K562 (cell line): Measurements from ENCODE around the gene CPLX3. TPM values are rescaled to one million over a fixed set of nuclear protein-coding genes. Genes with fewer than 3 reads are reported as not detected.

Experiments used
- ATF1 ChIP-seq, 2 experiments: fragments of 450-650 bp in 1 of 2; IDR thresholded peaks; 2 replicates each; pipeline ENCODE4 v1.6.1; 2016; ENCODE audit warnings: missing compliant biosample characterization in 1 of 2, missing genetic modification characterization in 1 of 2
- CBX5 ChIP-seq: IDR thresholded peaks from 2 replicates; pipeline ENCODE4 v1.6.1; 2014; ENCODE audit warnings: low read depth, borderline replicate concordance
- CHCHD3 ChIP-seq: fragments of 250-450 bp; sonication (Bioruptor Pico); IDR thresholded peaks from 2 replicates; pipeline ENCODE4 v2.1.2; 2022; ENCODE audit warnings: mild to moderate bottlenecking
- HCFC1 ChIP-seq: IDR thresholded peaks from 2 replicates; pipeline ENCODE4 v1.6.1; 2012; ENCODE audit warnings: low read depth, low read length, improper control_type of control experiment
- HMG20A ChIP-seq: fragments of 450-650 bp; formaldehyde crosslinking; conservative IDR thresholded peaks from 2 replicates; pipeline ENCODE4 v1.4.0; 2020; ENCODE audit warnings: mild to moderate bottlenecking, mixed read lengths
- HNRNPL ChIP-seq: fragments of 200-400 bp; formaldehyde crosslinking; IDR thresholded peaks from 2 replicates; pipeline ENCODE4 v1.6.1; 2017; ENCODE audit warnings: low read depth, mild to moderate bottlenecking, low read length
- KHSRP ChIP-seq: fragments of 450-650 bp; IDR thresholded peaks from 2 replicates; pipeline ENCODE4 v1.6.1; 2017
- KLF16 ChIP-seq: IDR thresholded peaks from 2 replicates; pipeline ENCODE4 v1.6.1; 2016; ENCODE audit warnings: antibody characterized with exemption
- NFE2L1 ChIP-seq: fragments of 450-650 bp; IDR thresholded peaks from 2 replicates; pipeline ENCODE4 v1.6.1; 2016; ENCODE audit warnings: missing genetic modification characterization, low read depth, mild to moderate bottlenecking, missing compliant biosample characterization, moderate library complexity, borderline replicate concordance
- PHF8 ChIP-seq: fragments of 200-600 bp; sonication (generic); IDR thresholded peaks from 2 replicates; pipeline ENCODE4 v1.6.1; 2012; ENCODE audit warnings: mixed run types, mild to moderate bottlenecking, inconsistent platforms, low read length, moderate library complexity, borderline replicate concordance
- SMARCA5 ChIP-seq: fragments of 450-650 bp; IDR thresholded peaks from 2 replicates; pipeline ENCODE4 v1.6.1; 2016
- SMARCC2 ChIP-seq: fragments of 450-650 bp; IDR thresholded peaks from 2 replicates; pipeline ENCODE4 v1.6.1; 2017; ENCODE audit warnings: antibody characterized with exemption, moderate library complexity, mild to moderate bottlenecking, low read depth
- SRSF1 ChIP-seq: fragments of 200-400 bp; formaldehyde crosslinking; IDR thresholded peaks from 2 replicates; pipeline ENCODE4 v1.6.1; 2017; ENCODE audit warnings: mild to moderate bottlenecking, low read depth, low read length, moderate library complexity
- TCF7 ChIP-seq: sonication (generic); IDR thresholded peaks from 2 replicates; pipeline ENCODE4 v1.6.1; 2016; ENCODE audit warnings: antibody characterized with exemption, borderline replicate concordance
- WHSC1 ChIP-seq: IDR thresholded peaks from one replicate; pipeline ENCODE4 v1.6.1; 2012; ENCODE audit warnings: low read length, control low read depth, inconsistent platforms
- XRCC3 ChIP-seq: fragments of 450-650 bp; IDR thresholded peaks from 2 replicates; pipeline ENCODE4 v1.6.1; 2017; ENCODE audit warnings: mild to moderate bottlenecking, moderate library complexity
- ZNF12 ChIP-seq: sonication (generic); formaldehyde crosslinking; IDR thresholded peaks from 2 replicates; pipeline ENCODE4 v1.4.0; 2020; ENCODE audit warnings: mild to moderate bottlenecking, missing genetic modification reagents
- ZNF232 ChIP-seq: sonication (generic); formaldehyde crosslinking; IDR thresholded peaks from 2 replicates; pipeline ENCODE4 v1.8.0; 2022; ENCODE audit warnings: mild to moderate bottlenecking, missing genetic modification reagents
- ZNF347 ChIP-seq: fragments of 450-650 bp; formaldehyde crosslinking; IDR thresholded peaks from 2 replicates; pipeline ENCODE4 v1.4.0; 2020; ENCODE audit warnings: low read depth, mild to moderate bottlenecking, moderate library complexity
- ZNF561 ChIP-seq: fragments of 450-650 bp; formaldehyde crosslinking; conservative IDR thresholded peaks from 2 replicates; pipeline ENCODE4 v1.4.0; 2020; ENCODE audit warnings: mild to moderate bottlenecking, moderate library complexity
- ZNF785 ChIP-seq: fragments of 250-450 bp; sonication (Bioruptor Pico); IDR thresholded peaks from 2 replicates; pipeline ENCODE4 v1.4.0; 2020; ENCODE audit warnings: mild to moderate bottlenecking
- polyA plus RNA-seq, 8 experiments: library from polyadenylated mRNA; depleted of rRNA in 4 of 8; stranded (reverse) in 5 of 8; unstranded in 3 of 8; fragments of >200 nt; fragmentation: Nextera tagmentation in 2 of 8; fragmentation: Illumina TruSeq in 1 of 8; extraction: Ambion mirVana in 2 of 8; extraction: Trizol in 1 of 8; gene quantifications; 2 replicates each; pipeline versions ENCODE4 v1.2.1 to v1.2.3, GENCODE V29; 2011 to 2014; ENCODE audit warnings: inconsistent platforms in 1 of 8, missing spikeins in 1 of 8
- total RNA-seq, 7 experiments: library from RNA; depleted of rRNA in 6 of 7; stranded (reverse); fragments of >200 nt in 6 of 7; fragmentation: Illumina TruSeq in 2 of 7; extraction: Trizol in 2 of 7; gene quantifications; 2 replicates each; pipeline versions ENCODE4 v1.2.1 to v1.2.3, GENCODE V29; 2011 to 2021; ENCODE audit warnings: low replicate concordance in 1 of 7
- TF ChIP-seq, protein P1 (sequence below): fragments of 250-450 bp; sonication (Bioruptor Pico); IDR thresholded peaks from 2 replicates; pipeline ENCODE4 v1.8.0; 2022; ENCODE audit warnings: inconsistent platforms
- TF ChIP-seq, protein P2 (sequence below): fragments of 250-450 bp; sonication (Bioruptor Pico); IDR thresholded peaks from 2 replicates; pipeline ENCODE4 v1.8.0; 2021; ENCODE audit warnings: mild to moderate bottlenecking, moderate library complexity
- TF ChIP-seq, protein P3 (sequence below): fragments of 450-650 bp; IDR thresholded peaks from 2 replicates; pipeline ENCODE4 v1.6.1; 2017; ENCODE audit warnings: mild to moderate bottlenecking, moderate library complexity
- TF ChIP-seq, protein P4 (sequence below): sonication (generic); formaldehyde crosslinking; IDR thresholded peaks from 2 replicates; pipeline ENCODE4 v1.8.0; 2022; ENCODE audit warnings: mild to moderate bottlenecking, low read depth, missing genetic modification reagents

Gene CPLX3
- total and polyA plus RNA-seq, 9 of the 15 experiments (the other 6 are each of a cell fraction or from before 2014, with no cell fraction given): not detected

DNA sequence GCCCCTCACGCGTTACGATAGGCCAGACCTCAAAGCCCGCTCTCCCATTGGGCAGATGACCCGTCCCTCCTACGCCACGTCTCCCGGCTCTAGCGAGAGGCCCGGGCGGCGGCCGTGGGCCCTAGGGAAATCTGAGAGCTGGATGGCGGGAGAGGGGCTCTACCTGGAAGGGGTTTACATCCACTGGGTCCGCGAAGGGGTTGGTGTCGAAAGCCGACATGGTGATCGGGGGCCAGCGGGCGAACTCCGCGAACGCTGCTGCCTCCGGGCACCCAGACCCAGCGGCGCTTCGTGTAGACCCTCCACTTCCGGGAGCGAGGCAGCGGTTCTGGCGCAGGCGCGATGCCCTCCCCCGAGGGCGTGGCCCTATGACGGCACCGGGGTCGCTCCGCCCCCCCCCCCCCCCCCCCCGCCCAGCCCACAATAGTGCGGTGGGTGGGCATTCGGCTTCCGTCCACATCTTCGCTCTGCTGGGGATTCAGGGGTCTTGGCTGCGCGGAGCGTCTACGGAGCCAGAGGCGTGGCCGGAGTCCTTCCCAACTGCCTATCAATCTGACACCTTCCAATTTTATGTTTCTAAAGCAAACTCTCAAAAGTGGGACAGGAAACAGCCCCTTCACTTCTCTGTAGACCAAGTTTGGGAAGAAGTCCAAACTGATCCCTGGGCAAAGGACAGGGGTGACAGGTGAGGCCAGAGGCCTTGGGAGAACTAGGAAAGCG is 46.8 kb downstream of the CPLX3 start, which contains the start of gene SCAMP2 (continued):
- TF ChIP-seq ZNF347 (CRISPR knock-in tag): no peak
- TF ChIP-seq WHSC1: no peak
- no peak for TF ChIP-seq KHSRP
- no peak for TF ChIP-seq HNRNPL
- no peak for TF ChIP-seq SMARCA5
- no peak for TF ChIP-seq ZNF785 (CRISPR knock-in tag)
- no peak for TF ChIP-seq KLF16
- no peak for TF ChIP-seq XRCC3
- no peak; the same call in 1 of the 2 replicates for TF ChIP-seq ATF1 (CRISPR knock-in tag; IDR thresholded peaks at IDR 0.05)
- TF ChIP-seq ATF1 (tag; IDR thresholded peaks at IDR 0.05): peak; percentile 94
- no peak for TF ChIP-seq HMG20A
- no peak for TF ChIP-seq ZNF561 (CRISPR knock-in tag)
- TF ChIP-seq CBX5: no peak
- TF ChIP-seq, protein P1, sequence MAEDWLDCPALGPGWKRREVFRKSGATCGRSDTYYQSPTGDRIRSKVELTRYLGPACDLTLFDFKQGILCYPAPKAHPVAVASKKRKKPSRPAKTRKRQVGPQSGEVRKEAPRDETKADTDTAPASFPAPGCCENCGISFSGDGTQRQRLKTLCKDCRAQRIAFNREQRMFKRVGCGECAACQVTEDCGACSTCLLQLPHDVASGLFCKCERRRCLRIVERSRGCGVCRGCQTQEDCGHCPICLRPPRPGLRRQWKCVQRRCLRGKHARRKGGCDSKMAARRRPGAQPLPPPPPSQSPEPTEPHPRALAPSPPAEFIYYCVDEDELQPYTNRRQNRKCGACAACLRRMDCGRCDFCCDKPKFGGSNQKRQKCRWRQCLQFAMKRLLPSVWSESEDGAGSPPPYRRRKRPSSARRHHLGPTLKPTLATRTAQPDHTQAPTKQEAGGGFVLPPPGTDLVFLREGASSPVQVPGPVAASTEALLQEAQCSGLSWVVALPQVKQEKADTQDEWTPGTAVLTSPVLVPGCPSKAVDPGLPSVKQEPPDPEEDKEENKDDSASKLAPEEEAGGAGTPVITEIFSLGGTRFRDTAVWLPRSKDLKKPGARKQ (CRISPR knock-in tag): no peak
- TF ChIP-seq PHF8: peak; percentile 98
- TF ChIP-seq, protein P2, sequence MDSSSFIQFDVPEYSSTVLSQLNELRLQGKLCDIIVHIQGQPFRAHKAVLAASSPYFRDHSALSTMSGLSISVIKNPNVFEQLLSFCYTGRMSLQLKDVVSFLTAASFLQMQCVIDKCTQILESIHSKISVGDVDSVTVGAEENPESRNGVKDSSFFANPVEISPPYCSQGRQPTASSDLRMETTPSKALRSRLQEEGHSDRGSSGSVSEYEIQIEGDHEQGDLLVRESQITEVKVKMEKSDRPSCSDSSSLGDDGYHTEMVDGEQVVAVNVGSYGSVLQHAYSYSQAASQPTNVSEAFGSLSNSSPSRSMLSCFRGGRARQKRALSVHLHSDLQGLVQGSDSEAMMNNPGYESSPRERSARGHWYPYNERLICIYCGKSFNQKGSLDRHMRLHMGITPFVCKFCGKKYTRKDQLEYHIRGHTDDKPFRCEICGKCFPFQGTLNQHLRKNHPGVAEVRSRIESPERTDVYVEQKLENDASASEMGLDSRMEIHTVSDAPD: no peak
- no peak for TF ChIP-seq SRSF1
- TF ChIP-seq TCF7: no peak
- TF ChIP-seq, protein P3, sequence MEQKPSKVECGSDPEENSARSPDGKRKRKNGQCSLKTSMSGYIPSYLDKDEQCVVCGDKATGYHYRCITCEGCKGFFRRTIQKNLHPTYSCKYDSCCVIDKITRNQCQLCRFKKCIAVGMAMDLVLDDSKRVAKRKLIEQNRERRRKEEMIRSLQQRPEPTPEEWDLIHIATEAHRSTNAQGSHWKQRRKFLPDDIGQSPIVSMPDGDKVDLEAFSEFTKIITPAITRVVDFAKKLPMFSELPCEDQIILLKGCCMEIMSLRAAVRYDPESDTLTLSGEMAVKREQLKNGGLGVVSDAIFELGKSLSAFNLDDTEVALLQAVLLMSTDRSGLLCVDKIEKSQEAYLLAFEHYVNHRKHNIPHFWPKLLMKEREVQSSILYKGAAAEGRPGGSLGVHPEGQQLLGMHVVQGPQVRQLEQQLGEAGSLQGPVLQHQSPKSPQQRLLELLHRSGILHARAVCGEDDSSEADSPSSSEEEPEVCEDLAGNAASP: no peak
- no peak for TF ChIP-seq NFE2L1 (tag)
- TF ChIP-seq, protein P4, sequence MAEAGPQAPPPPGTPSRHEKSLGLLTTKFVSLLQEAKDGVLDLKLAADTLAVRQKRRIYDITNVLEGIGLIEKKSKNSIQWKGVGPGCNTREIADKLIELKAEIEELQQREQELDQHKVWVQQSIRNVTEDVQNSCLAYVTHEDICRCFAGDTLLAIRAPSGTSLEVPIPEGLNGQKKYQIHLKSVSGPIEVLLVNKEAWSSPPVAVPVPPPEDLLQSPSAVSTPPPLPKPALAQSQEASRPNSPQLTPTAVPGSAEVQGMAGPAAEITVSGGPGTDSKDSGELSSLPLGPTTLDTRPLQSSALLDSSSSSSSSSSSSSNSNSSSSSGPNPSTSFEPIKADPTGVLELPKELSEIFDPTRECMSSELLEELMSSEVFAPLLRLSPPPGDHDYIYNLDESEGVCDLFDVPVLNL (CRISPR knock-in tag): no peak
- TF ChIP-seq SMARCC2: no peak
- no peak for TF ChIP-seq ZNF232 (CRISPR knock-in tag)
- TF ChIP-seq HCFC1: no peak; the same call in 1 of the 2 replicates
- TF ChIP-seq ZNF12 (CRISPR knock-in tag): no peak
- TF ChIP-seq CHCHD3 (CRISPR knock-in tag): no peak
